ENCODE measurements around the gene WARS2. TPM values are rescaled to one million over a fixed set of nuclear protein-coding genes. Genes with fewer than 3 reads are reported as not detected.
"Not testable (repeated sequence)": the region's sequence is repeated elsewhere in the genome, so short reads cannot be mapped to it uniquely, and the experiment has no call there.

WARS2 gene
- total RNA-seq (29.3 TPM), polyA plus RNA-seq (6.8 TPM)

- WGBS: under 1% methylated on average over 50 of the region's 50 CpGs
- peak; percentile 95 for DNase-seq (ENCODE audit: extremely low spot score)
Measured at GRCh38 chr1:119140177-119141019, at the start of gene WARS2. Gene WARS2, minus strand, starts transcription at chr1:119140653. Its CDS starts 9 bp downstream, at chr1:119140644.

GRCh38 chr1:119188926-119189325 lies 48.5 kb upstream of the WARS2 start:
- H3K4me3 ChIP-seq (ENCODE audit: low read depth, low read length): no peak overlapping the region
- no peak for DNase-seq (ENCODE audit: extremely low spot score)
- no peaks in the 10 kb centered on the region for H3K4me1 ChIP-seq (ENCODE audit: insufficient read depth)
- H3K36me3 ChIP-seq (ENCODE audit: insufficient read depth): peaks cover 2% of the 10 kb centered on the region
- WGBS: 54% methylated on average over 3 of the region's 3 CpGs
- no peak overlapping the region for H3K27ac ChIP-seq (ENCODE audit: low read depth)

More at GRCh38 chr1:119140177-119141019, at the start of gene WARS2:
- H3K27ac ChIP-seq (ENCODE audit: low read depth): peak within 1 kb of the TSS; percentile 94
- peak within 1 kb of the TSS; percentile 56 for H3K4me3 ChIP-seq (ENCODE audit: low read depth, low read length)
- no peaks in the 10 kb centered on the region for H3K36me3 ChIP-seq (ENCODE audit: insufficient read depth)
- peaks cover 1% of the 10 kb centered on the region for H3K4me1 ChIP-seq (ENCODE audit: insufficient read depth)

- Histone ChIP-seq H3K4me3 (ENCODE audit: low read depth, low read length) (no peak overlapping the region), H3K4me1 (ENCODE audit: insufficient read depth) (no peaks in the 10 kb centered on the region), H3K27ac (ENCODE audit: low read depth) (no peak overlapping the region), H3K36me3 (ENCODE audit: insufficient read depth) (peaks cover 2% of the 10 kb centered on the region)
- 84% methylated on average over 2 of the region's 2 CpGs for WGBS
- no peak for DNase-seq (ENCODE audit: extremely low spot score)
Measured at GRCh38 chr1:119187416-119187815, 47.0 kb upstream of the WARS2 start.

GRCh38 chr1:119186471-119186870 lies 46.0 kb upstream of the WARS2 start:
- WGBS: 95% methylated on average over 2 of the region's 2 CpGs
- no peak for DNase-seq (ENCODE audit: extremely low spot score)
- H3K4me3 ChIP-seq (ENCODE audit: low read depth, low read length): no peak overlapping the region
- peaks cover 2% of the 10 kb centered on the region for H3K36me3 ChIP-seq (ENCODE audit: insufficient read depth)
- H3K4me1 ChIP-seq (ENCODE audit: insufficient read depth): no peaks in the 10 kb centered on the region
- no peak overlapping the region for H3K27ac ChIP-seq (ENCODE audit: low read depth)

GRCh38 chr1:119184972-119185371 lies 44.5 kb upstream of the WARS2 start:
- Histone ChIP-seq H3K4me1 (ENCODE audit: insufficient read depth) (no peaks in the 10 kb centered on the region), H3K36me3 (ENCODE audit: insufficient read depth) (peaks cover 2% of the 10 kb centered on the region), H3K27ac (ENCODE audit: low read depth) (no peak overlapping the region), H3K4me3 (ENCODE audit: low read depth, low read length) (no peak overlapping the region)
- no peak for DNase-seq (ENCODE audit: extremely low spot score)
- WGBS: 79% methylated on average over 1 of the region's 1 CpG

GRCh38 chr1:119181218-119181617 lies 40.8 kb upstream of the WARS2 start:
- H3K27ac ChIP-seq (ENCODE audit: low read depth): no peak overlapping the region
- no peaks in the 10 kb centered on the region for H3K36me3 ChIP-seq (ENCODE audit: insufficient read depth)
- no peaks in the 10 kb centered on the region for H3K4me1 ChIP-seq (ENCODE audit: insufficient read depth)
- DNase-seq (ENCODE audit: extremely low spot score): no peak
- 95% methylated on average over 3 of the region's 3 CpGs for WGBS
- no peak overlapping the region for H3K4me3 ChIP-seq (ENCODE audit: low read depth, low read length)

- no peaks in the 10 kb centered on the region for H3K36me3 ChIP-seq (ENCODE audit: insufficient read depth)
- no peaks in the 10 kb centered on the region for H3K4me1 ChIP-seq (ENCODE audit: insufficient read depth)
- no peak overlapping the region for H3K4me3 ChIP-seq (ENCODE audit: low read depth, low read length)
- 98% methylated on average over 22 of the region's 22 CpGs for WGBS
- DNase-seq (ENCODE audit: extremely low spot score): no peak
- no peak overlapping the region for H3K27ac ChIP-seq (ENCODE audit: low read depth)
Measured at GRCh38 chr1:119179051-119179450, 38.6 kb upstream of the WARS2 start.

- not testable (repeated sequence) for H3K4me1 ChIP-seq (ENCODE audit: insufficient read depth); H3K36me3 ChIP-seq (ENCODE audit: insufficient read depth); H3K27ac ChIP-seq (ENCODE audit: low read depth); DNase-seq (ENCODE audit: extremely low spot score); H3K4me3 ChIP-seq (ENCODE audit: low read depth, low read length)
- 97% methylated on average over 10 of the region's 10 CpGs for WGBS
Measured at GRCh38 chr1:119172927-119173326, 32.5 kb upstream of the WARS2 start.

- DNase-seq (ENCODE audit: extremely low spot score); H3K4me1 ChIP-seq (ENCODE audit: insufficient read depth); H3K4me3 ChIP-seq (ENCODE audit: low read depth, low read length); H3K36me3 ChIP-seq (ENCODE audit: insufficient read depth); H3K27ac ChIP-seq (ENCODE audit: low read depth): not testable (repeated sequence)
- 97% methylated on average over 34 of the region's 34 CpGs for WGBS
Measured at GRCh38 chr1:119171381-119172010, 31.0 kb upstream of the WARS2 start.

- Histone ChIP-seq H3K27ac (ENCODE audit: low read depth) (no peak overlapping the region), H3K36me3 (ENCODE audit: insufficient read depth) (no peaks in the 10 kb centered on the region), H3K4me3 (ENCODE audit: low read depth, low read length) (no peak overlapping the region), H3K4me1 (ENCODE audit: insufficient read depth) (no peaks in the 10 kb centered on the region)
- WGBS: 72% methylated on average over 2 of the region's 2 CpGs
- no peak for DNase-seq (ENCODE audit: extremely low spot score)
Measured at GRCh38 chr1:119163396-119163795, 22.9 kb upstream of the WARS2 start.

- Histone ChIP-seq H3K27ac (ENCODE audit: low read depth) (no peak overlapping the region), H3K4me3 (ENCODE audit: low read depth, low read length) (no peak overlapping the region), H3K36me3 (ENCODE audit: insufficient read depth) (no peaks in the 10 kb centered on the region), H3K4me1 (ENCODE audit: insufficient read depth) (no peaks in the 10 kb centered on the region)
- DNase-seq (ENCODE audit: extremely low spot score): peak; percentile 13
- WGBS: 26% methylated on average over 4 of the region's 4 CpGs
Measured at GRCh38 chr1:119160866-119161265, 20.4 kb upstream of the WARS2 start.

GRCh38 chr1:119160409-119160808 lies 20.0 kb upstream of the WARS2 start:
- H3K4me1 ChIP-seq (ENCODE audit: insufficient read depth): no peaks in the 10 kb centered on the region
- no peak overlapping the region for H3K27ac ChIP-seq (ENCODE audit: low read depth)
- DNase-seq (ENCODE audit: extremely low spot score): no peak
- no peaks in the 10 kb centered on the region for H3K36me3 ChIP-seq (ENCODE audit: insufficient read depth)
- H3K4me3 ChIP-seq (ENCODE audit: low read depth, low read length): no peak overlapping the region
- 61% methylated on average over 2 of the region's 2 CpGs for WGBS

- WGBS: 61% methylated on average over 2 of the region's 2 CpGs
- Histone ChIP-seq H3K4me3 (ENCODE audit: low read depth, low read length) (no peak overlapping the region), H3K4me1 (ENCODE audit: insufficient read depth) (no peaks in the 10 kb centered on the region), H3K36me3 (ENCODE audit: insufficient read depth) (no peaks in the 10 kb centered on the region), H3K27ac (ENCODE audit: low read depth) (no peak overlapping the region)
- no peak for DNase-seq (ENCODE audit: extremely low spot score)
Measured at GRCh38 chr1:119159966-119160365, 19.5 kb upstream of the WARS2 start.

- 72% methylated on average over 2 of the region's 2 CpGs for WGBS
- DNase-seq (ENCODE audit: extremely low spot score): no peak
- Histone ChIP-seq H3K27ac (ENCODE audit: low read depth) (no peak overlapping the region), H3K4me3 (ENCODE audit: low read depth, low read length) (no peak overlapping the region), H3K4me1 (ENCODE audit: insufficient read depth) (no peaks in the 10 kb centered on the region), H3K36me3 (ENCODE audit: insufficient read depth) (no peaks in the 10 kb centered on the region)
Measured at GRCh38 chr1:119159111-119159510, 18.7 kb upstream of the WARS2 start.
